AG04450 (cell line): ENCODE data around the gene COL8A2. TPM values are rescaled to one million over a fixed set of nuclear protein-coding genes. Genes with fewer than 3 reads are reported as not detected.
A peak's percentile ranks its signal among the peaks of the same experiment; 100 is the strongest.

ENCODE experiments used
- CTCF ChIA-PET: fragments of 300-600, 350-600 bp; formaldehyde crosslinking; extraction: SDS; loops from one replicate; lab custom pipeline; 2022; ENCODE audit warnings: antibody characterized with exemption, inconsistent platforms; lab: Charles Lee
- POLR2A ChIA-PET: fragments of 350-600 bp; formaldehyde crosslinking; extraction: SDS; loops from one replicate; lab custom pipeline; 2021; ENCODE audit warnings: antibody characterized with exemption, inconsistent platforms; lab: Yijun Ruan, JAX
- DNase-seq: peaks from one replicate; pipeline ENCODE4 v3.0.0-alpha.2; 2011; ENCODE audit warnings: low read depth, low spot score
- H3K27ac ChIP-seq: one replicate; pipeline ENCODE4 v1.5.1; 2012; ENCODE audit warnings: low read depth, low read length, control low read depth
- H3K27me3 ChIP-seq: one replicate; pipeline ENCODE4 v1.6.0; 2012; ENCODE audit warnings: low read length; ENCODE audit not compliant: control insufficient read depth, insufficient read depth
- H3K4me3 ChIP-seq: 2 replicates; pipeline ENCODE4 v1.5.1; 2011; ENCODE audit warnings: mild to moderate bottlenecking, low read depth, low read length, control low read depth
- H3K9me3 ChIP-seq: 2 replicates; pipeline ENCODE4 v1.5.1; 2012; ENCODE audit warnings: low read length; ENCODE audit not compliant: control insufficient read depth, insufficient read depth
- CTCF ChIP-seq: IDR thresholded peaks from 2 replicates; pipeline ENCODE4 v1.5.1; 2011; ENCODE audit warnings: low read depth, low read length, control low read depth, inconsistent platforms
- polyA plus RNA-seq: library from polyadenylated mRNA; depleted of rRNA; stranded (reverse); fragments of >200 nt; gene quantifications from 2 replicates; pipeline ENCODE4 v1.2.3, GENCODE V29; 2011

The COL8A2 gene
- polyA plus RNA-seq, 1 experiment: 1.5 TPM

- ChIA-PET CTCF (interaction anchor here (2.4 kb wide), 1 partner anchor 25 kb away, joined by 10 read pairs; no protein-coding TSS in a partner anchor), POLR2A (interaction anchor here (0.7 kb wide), 1 partner anchor 20 kb away, joined by 3 read pairs; no protein-coding TSS in a partner anchor)
- Histone ChIP-seq H3K27ac (no peak overlapping the region), H3K4me3 (no peak overlapping the region), H3K27me3 (no peaks in the 10 kb centered on the region), H3K9me3 (no peaks in the 10 kb centered on the region; the same call in 1 of the 2 replicates)
- DNase-seq: peak; percentile 18
- TF ChIP-seq CTCF: no peak
These were observed 15.9 kb downstream of the COL8A2 start for GRCh38 chr1:36109041-36109679.

DNA sequence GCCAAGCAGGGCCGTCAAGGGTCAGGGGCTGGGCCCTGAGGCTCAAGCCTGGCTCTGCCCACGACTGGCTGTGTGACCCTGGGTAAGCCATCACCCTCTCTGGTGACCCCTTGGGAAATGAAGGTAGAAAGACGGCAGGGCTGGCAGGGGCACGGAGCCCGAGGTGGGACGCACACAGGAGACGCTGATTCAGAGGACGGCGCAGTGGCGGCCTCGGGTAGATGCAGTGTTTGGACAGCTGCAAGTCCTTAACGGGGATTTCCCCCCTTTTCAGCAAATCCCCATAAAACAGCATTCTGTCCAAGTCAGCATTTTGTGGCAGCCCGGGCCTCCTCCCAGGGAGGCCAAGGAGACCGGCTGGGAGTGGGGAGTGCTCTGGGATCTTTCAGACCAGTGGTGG is 16.7 kb downstream of the COL8A2 start:
- ChIA-PET CTCF (interaction anchor here (1.3 kb wide), 1 partner anchor 26 kb away, joined by 4 read pairs; no protein-coding TSS in a partner anchor), POLR2A (no interaction called here)
- DNase-seq: no peak

DNA sequence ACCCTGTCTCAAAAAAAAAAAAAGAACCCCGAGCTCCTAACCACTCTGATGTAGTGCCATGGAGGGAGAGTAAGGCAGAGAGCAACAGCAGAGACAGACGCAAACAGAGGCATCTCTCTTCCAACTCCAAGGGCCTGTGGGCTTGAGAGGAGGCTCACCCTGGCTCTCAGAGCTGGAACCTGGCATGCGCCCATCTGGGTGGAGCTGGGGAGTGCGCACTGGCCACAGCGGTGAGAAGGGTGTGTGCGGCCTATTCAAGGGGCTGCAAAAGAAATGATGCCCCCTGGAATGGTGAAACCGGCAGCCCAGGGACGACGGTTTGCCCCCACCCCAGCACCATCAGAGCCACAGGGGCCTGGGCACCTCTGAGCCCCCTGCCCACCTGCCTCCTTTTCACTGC is 17.6 kb downstream of the COL8A2 start:
- no peak for TF ChIP-seq CTCF
- no peaks in the 10 kb centered on the region for H3K27me3 ChIP-seq
- CTCF ChIA-PET: interaction anchor here (1.3 to 1.4 kb wide), 2 partner anchors 27 to 176 kb away, joined by 3 to 4 read pairs; no protein-coding TSS in a partner anchor
- H3K4me3 ChIP-seq: no peak overlapping the region
- no peaks in the 10 kb centered on the region; the same call in 1 of the 2 replicates for H3K9me3 ChIP-seq
- DNase-seq: no peak
- no peak overlapping the region for H3K27ac ChIP-seq
- POLR2A ChIA-PET: interaction anchor here (0.7 kb wide), 1 partner anchor 117 kb away, joined by 3 read pairs; the partner anchor contains the start of gene THRAP3

More for the DNA sequence above, 16.7 kb downstream of the COL8A2 start:
- Histone ChIP-seq H3K4me3 (no peak overlapping the region), H3K9me3 (no peaks in the 10 kb centered on the region; the same call in 1 of the 2 replicates), H3K27ac (no peak overlapping the region), H3K27me3 (no peaks in the 10 kb centered on the region)
- TF ChIP-seq CTCF: no peak

DNA sequence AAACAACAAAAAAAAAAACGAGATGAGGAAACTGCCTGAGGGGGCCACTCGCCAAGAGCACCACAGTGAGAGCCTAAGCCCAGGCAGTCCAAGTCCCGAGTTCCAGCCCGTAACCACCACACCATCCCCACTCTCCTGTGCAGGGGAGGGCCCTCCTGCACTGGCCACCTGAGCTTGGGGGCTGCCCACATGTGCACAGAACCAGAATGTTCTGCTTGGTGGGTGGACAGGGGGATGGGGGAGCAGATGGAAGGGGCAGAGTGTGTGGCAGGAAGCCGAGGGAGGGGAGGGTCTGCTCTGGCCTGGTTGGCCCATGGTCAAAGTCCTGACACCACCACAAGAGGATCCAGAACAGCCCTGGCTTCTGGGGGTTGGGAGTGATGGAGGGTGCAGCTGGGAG is 18.8 kb downstream of the COL8A2 start:
- no peak overlapping the region for H3K27ac ChIP-seq
- ChIA-PET CTCF (interaction anchor here (1.1 to 2.3 kb wide), 4 partner anchors 20 to 177 kb away, joined by 3 to 14 read pairs (median 4); no protein-coding TSS in a partner anchor), POLR2A (no interaction called here)
- no peaks in the 10 kb centered on the region for H3K27me3 ChIP-seq
- H3K9me3 ChIP-seq: no peaks in the 10 kb centered on the region; the same call in 1 of the 2 replicates
- no peak for TF ChIP-seq CTCF
- no peak overlapping the region for H3K4me3 ChIP-seq
- DNase-seq: no peak

- H3K9me3 ChIP-seq: no peaks in the 10 kb centered on the region; the same call in 1 of the 2 replicates
- no peak overlapping the region for H3K4me3 ChIP-seq
- ChIA-PET CTCF (interaction anchor here (2.2 to 10.4 kb wide), 2 partner anchors 33 to 184 kb away, joined by 7 to 145 read pairs; no protein-coding TSS in a partner anchor), POLR2A (no interaction called here)
- H3K27ac ChIP-seq: no peak overlapping the region
- no peak for DNase-seq
- no peaks in the 10 kb centered on the region for H3K27me3 ChIP-seq
- TF ChIP-seq CTCF: no peak
These were observed 23.5 kb downstream of the COL8A2 start for GRCh38 chr1:36101546-36101945.
